ENCODE measurements around the gene FBLN5.
"Not testable (repeated sequence)": the region's sequence is repeated elsewhere in the genome, so short reads cannot be mapped to it uniquely, and the experiment has no call there.

FBLN5 gene

DNA sequence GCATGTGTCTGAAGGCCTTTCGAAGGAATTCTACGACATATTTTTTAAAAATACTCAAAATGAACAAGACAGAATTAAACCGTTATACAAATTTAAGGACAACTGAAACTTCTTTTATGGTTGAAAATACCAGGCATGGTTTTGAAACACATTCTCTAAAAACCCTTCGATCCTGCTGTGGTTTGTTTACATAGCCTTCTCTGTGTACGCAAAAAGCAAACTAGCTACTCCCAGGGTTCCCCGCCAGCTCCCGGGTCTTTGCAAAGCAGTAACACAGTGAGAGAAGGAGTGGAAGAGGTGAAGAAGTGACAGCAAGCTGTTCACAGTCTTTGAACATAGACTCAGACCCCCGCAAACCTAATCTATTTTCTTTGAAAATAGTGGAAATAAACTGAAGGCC, 77.9 kb downstream of the FBLN5 start:
- DNase-seq (ENCODE audit: extremely low read depth in 1 of 2, low read depth in 1 of 2), result no peak

DNA sequence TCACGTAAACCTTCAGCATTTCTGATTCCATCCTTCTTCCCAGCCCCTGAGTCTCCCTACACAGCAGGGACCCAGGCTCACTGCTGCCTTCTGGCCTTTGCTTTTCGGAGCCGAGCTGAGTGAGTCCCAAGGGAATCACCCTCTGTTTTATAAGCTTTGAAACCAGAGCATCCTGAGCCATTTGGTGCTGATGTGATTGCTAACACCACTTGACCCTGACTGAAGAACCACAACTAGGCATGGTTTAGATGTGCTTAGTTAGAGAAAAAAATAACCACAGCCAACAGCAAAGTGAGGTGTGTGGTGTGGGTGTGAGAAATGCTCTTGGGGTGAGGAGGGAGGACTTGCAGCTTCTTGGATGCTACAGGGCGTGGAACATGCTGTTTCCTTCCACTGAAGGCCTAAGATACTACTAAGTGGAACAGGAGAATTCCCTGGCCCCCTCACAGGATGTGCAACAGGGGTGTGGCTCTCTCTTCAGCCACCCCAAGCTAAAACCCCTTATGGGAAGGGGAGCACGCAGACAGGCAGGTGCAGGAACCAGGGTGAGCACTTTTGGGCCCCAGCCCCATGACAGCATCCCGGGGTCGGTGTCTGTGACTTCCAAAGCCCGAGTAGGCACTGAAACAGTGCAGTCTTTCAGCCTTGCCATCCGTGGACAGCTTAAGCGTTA, 80.0 kb downstream of the FBLN5 start, which contains the start of gene TC2N:
TSS of gene TC2N (minus strand) at position 221 of the 673 bp plus-strand sequence. CDS start 53,767 bp downstream, outside the sequence.
- DNase-seq (ENCODE audit: extremely low read depth in 1 of 2, low read depth in 1 of 2), result no peak

DNA sequence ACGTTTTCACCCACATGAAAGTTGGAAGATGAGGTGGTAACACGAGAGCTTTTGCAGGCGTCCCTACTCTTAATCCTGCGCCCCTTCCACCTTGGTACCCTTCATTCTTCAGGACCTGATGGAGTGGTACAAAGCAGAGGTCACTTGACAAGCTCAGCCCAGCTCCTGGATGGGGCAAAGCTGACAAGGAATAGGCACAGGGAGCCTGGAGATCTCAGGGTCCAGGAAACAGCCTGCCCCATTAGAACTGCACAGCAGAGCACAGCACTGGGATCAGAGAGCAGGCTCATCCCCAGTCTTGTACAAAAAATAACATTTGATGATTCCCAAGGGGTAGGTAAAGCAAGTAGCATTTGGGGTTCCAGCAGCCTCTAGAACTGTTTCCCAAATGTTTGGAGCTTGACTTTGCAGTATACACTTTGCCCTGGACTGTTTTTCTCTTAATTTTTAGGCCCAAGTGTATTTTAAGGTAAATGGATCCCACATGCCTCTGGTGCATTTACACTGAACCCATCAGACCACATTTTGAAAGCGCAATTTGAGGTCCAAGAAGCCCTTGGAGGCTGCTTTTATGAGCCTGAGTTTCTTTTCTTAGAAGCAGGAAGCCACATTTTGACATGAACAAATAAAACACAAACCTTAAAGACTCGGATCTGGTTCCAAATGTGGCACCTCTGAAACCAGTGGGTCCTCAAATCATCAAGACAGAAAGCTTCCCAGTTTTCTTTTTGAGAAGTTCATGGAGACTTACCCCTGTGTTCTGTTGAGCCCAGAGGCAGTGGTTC, 80.8 kb downstream of the FBLN5 start:
- DNase-seq (ENCODE audit: extremely low read depth in 1 of 2, low read depth in 1 of 2), result no peak

DNA sequence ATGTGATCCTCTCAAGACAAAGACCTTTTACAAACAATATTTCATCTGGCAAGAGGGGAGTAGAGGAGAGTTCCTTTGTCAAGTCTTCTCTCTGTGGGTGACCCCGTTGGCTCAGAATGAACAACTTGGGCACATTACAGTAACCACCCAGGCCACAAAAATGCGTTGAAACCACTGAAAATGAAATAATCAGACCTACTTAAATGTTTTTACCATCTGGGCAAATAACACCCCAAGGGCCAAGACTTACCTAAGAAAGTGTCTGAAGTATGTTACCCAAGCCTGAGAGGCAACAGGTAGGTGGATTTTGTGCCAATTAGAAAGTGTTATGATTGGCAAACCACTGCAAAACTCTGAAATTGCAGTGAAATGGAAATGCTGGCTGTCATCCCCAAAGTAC, 81.4 kb downstream of the FBLN5 start:
- DNase-seq (ENCODE audit: extremely low read depth in 1 of 2, low read depth in 1 of 2), result no peak

DNA sequence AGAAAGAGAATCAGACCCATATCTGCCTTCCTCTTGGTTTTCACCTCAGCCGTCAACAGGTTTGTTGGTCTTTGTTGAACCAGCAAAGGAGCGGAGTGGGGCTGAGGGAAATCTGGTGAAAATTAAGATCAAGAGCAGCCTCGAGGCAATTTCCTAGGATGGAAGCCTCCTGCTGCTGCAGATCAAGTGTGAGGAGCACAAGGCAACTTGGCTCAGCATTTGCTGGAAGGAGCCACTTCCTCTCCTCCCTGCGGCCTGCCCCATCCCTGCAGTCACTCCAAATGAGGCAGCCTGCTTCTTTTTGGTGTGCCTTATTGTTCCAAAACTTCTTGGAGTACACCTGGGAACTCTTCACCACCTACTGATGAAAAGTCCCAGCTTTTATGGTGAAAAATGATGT, 85.1 kb downstream of the FBLN5 start:
- no peak for DNase-seq (ENCODE audit: extremely low read depth in 1 of 2, low read depth in 1 of 2)

DNA sequence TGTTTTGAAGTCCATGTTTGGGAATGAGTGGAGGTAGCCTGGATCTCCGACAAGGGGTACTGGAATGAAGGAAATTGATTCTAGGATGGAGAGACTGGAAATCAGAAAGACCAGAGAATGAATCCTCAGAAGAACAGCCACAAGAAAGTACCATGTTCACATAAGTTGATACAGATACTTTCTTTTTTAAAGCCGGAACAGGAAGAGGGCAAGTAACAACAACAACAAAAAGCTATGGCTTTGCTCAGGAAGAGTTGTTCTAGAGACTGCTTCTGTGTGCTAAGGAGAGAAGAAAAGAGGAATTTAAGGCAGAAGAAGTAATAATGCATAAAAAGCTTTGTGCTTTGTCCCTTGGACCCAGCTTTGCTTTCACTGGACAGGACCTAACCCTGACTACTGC, 86.4 kb downstream of the FBLN5 start:
- DNase-seq (ENCODE audit: extremely low read depth in 1 of 2, low read depth in 1 of 2), result no peak

DNA sequence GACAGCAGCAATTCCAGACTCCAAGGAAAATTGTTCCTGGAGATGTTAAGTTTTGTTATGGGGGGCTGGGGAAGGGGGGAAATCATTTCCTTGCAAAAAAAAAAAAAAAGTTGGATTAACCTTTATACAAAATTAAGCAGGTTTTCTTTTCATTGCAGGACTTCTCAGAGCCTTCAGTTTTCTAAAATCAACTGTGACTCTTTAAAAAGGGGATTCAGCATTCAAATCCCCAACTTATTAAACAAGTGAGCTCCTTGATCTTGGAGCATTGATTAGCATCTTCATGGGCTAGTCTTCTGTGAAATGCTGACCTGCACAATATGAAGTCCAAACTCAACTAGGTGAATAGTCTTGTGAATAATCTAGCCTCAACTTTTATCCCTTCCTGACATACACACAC, 87.3 kb downstream of the FBLN5 start:
- no peak for DNase-seq (ENCODE audit: extremely low read depth in 1 of 2, low read depth in 1 of 2)

DNA sequence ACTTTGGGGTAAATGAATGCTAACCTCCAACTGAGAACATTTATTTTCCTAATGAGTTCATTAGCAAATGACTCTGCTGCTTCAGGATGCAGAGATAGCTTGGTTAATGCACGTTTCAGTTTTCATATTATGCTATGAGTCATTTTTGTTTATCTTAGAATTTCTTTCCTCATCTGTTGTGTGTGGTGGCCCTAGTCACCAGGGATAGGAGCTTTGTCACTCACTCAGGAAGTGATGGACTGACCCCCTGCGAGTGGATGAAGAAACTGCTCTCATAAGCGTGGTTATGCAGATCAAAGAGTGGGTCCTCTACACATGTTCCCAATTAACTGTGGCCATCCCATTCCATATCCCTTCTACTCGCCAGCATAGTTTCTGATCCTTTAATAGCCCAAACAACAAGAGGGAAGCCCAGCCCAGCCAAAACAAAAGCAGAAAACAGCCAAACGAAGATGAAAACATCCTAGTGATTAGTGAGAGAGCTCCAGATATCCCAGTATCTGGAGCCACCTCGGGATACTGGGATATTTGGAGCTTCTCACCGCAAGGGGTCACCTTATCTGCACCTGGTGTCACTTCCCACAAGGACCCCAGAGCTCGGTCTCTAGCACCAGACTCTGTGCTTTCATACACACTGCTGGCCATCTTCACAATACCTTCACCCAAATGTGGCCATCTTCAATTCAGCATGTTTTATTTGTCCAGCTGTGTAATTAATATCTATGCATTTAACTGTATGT, 88.8 kb downstream of the FBLN5 start:
- no peak for DNase-seq (ENCODE audit: extremely low read depth in 1 of 2, low read depth in 1 of 2)

DNA sequence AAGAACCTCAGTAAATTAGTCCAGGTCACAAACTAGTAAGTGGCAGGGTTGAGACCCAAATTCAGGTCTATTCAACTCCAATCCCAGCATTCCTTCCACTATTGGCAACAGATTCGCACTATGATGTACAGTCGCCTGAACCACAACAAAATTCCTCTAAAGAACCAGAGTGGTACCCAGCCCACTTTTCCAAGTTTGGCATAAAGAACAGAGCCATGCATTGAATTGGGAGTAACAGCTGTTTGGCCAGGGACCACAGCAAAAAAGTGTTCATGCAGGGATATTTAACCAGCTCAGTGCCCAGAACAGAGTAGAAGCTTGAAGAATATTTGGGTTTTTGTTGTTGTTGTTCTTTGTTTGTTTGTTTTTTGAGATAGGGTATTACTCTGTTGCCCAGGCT, 89.9 kb downstream of the FBLN5 start:
- DNase-seq (ENCODE audit: extremely low read depth in 1 of 2, low read depth in 1 of 2), result no peak

DNA sequence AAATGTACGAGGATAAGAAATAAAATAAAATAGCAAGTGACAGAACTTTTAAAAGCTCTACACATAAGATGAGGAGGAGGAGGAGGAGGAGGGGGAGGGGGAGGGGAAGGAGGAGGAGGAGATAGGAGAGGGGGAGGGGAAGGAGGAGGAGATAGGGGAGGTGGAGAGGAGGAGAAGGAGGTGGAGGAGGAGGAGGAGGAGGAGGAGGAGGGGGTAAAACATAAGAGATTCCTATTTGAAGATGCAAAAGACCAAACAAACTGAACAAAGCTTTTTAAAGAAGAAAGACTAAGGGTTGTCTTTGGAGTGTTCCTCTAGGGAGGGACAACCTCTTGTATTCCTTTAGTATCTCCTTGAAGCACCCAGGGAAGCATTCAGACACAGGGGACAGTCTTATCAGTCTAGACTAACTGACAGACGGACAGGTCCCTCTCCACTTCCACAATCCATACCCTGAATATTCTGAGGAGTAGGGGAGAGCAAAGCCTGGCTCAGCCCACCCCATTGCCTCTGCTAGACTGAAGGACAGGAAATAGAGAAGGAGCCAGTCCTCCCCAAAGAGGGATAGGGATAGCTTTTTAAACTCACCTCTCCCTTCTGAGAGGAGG, 93.1 kb downstream of the FBLN5 start:
- DNase-seq (ENCODE audit: extremely low read depth in 1 of 2, low read depth in 1 of 2), result no peak

DNA sequence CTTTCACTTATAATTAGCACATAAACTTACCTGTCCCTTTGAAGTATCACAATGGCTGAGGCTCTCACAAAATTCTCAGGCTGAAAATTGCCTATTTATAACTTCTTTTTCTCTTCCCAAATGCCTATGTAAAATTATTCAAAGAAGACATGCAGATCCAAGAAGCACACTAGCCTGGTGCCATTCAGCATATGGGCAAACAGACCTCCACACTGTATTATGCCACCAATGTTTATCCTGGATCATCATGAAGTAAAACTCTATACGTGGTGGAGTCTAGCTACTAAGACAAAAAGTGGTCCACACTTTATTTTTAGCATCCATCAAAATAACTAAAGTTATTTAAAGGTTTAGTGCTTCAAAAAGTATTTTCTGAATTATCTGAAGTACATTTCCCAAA, 95.9 kb downstream of the FBLN5 start:
- no peak for DNase-seq (ENCODE audit: extremely low read depth in 1 of 2, low read depth in 1 of 2)

DNA sequence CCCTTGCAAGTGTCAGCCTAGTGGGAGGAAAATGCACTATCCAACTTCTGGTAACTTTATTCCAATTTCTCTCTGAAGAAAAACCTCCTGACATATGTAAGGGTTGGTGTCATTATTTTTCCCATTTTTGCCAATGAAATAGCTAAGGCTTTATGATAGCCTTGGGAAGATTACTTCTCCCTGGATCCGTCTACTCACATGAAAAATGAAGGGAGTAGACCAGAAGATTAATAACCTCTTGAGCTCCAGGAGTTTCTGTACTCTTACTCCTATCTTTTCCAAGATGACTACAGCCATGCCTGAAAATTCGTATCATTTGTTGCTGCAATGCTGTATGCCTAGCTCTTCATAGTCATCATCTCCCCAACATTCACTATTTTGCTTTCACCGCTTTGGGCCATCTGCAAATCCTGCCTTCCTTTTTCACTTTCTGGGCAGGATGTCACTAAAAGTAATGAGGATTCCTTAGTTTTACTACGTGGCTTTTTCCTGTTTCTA, 98.9 kb downstream of the FBLN5 start:
- no peak for DNase-seq (ENCODE audit: extremely low read depth in 1 of 2, low read depth in 1 of 2)

DNA sequence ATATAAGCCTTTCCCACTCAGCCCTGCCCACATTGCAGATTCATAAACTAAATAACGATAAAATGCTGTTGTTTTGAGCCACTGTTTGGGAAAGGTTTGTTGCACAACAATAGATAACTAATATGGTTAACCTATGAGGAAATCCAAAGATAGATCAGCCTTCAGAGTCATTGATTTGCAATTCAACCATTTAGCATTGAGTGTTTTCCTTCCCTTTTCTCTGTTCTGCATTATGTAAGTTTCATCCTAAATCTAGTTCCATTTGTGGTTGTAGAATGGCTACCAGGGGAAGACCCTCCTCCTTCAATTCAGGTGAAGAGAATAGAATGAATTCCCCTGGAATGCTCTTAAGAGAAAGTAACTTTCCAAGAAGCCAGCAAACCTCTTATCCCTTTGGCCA, 99.8 kb downstream of the FBLN5 start:
- DNase-seq (ENCODE audit: extremely low read depth in 1 of 2, low read depth in 1 of 2), result no peak

DNA sequence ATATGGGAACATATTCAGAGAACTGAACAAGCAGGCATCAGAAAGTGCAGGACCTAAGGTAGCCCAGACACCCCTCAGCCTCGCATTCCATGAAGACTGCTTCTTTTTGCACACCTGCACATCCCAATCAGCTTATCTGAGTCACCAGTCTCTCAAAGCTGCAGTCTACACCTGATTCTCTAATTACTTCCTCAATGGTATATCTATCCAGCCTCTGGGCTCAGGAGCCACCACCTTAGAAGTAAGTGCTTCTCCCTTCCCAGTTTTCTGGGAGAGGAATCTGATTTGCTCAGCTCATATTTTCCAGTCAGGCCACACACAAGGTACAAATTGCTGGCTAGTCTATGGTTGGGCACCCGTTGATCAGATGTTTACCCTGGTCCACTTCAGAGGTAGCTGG, 101.8 kb downstream of the FBLN5 start:
- DNase-seq (ENCODE audit: extremely low read depth in 1 of 2, low read depth in 1 of 2), result no peak

DNA sequence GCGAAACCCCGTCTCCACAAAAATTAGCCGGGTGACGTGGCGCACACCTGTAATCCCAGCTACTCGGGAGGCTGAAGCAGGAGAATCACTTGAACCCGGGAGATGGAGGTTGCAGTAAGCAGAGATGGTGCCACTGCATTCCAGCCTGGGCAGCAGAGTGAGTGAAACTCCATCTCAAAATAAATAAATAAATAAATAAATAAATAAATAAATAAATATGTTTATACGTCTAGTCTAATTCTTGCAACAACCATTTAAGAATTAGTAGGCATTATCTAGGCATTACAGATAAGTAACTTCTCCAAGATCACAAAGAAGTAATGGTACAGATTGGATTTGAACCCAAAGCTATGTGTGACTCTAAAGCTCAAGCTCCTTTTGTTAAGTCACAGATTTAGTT, 102.4 kb downstream of the FBLN5 start:
- not testable (repeated sequence) for DNase-seq (ENCODE audit: extremely low read depth in 1 of 2, low read depth in 1 of 2)

DNA sequence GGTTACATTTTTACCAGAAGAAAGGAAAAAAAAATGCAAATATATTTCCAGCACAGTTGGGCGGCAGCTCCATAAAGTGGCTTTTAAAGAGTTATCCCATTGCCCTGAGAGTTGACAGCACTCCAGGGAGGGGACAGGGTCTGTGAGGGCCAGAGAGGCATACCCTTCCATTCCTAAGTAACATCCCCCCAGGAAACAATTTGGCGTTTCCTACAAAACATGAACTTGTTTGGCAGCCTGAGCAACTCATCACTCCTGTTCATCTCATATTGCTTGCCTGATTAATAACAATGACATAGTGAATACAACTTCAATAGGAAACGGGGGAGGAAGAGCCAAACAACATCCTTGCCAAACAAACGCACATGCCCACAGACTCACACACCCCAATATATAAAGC, 103.5 kb downstream of the FBLN5 start:
- no peak for DNase-seq (ENCODE audit: extremely low read depth in 1 of 2, low read depth in 1 of 2)

DNA sequence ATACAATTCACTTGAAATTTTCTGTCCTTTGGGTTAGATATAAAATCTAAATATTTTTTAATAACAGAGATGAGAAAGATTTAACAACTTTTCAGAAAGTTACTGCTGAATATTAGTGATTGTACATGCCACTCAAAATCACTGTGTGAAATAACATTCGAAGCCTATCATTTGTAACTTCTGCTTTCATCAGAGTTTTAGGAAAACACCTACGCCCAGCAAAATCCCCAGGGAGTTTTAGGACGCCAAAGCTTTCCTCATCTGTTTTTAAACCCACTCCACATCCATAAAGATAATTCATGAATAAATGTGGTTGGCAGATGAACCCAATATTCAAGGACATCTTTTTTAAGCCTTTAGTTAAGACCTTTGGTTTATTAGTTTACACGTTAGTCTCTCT, 104.1 kb downstream of the FBLN5 start:
- DNase-seq (ENCODE audit: extremely low read depth in 1 of 2, low read depth in 1 of 2), result no peak

DNA sequence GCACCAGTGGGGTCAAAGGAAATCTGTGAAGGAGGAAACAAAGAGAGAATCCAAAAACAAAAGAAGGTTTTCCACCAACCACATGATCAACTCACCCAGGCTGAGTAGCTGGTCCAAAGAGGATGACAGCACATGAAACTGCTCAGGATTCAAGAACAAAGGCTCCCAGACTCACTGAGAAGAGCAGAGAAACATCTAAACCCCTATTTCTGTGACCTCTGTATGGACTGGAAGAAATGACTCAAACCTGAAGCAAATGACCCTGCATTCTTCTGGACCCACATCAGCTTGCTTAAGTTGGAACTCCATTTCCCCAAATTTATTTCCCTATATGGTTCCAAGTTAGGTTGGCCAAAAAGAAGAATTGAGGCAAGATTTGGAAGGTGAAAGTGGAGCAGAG, 106.4 kb downstream of the FBLN5 start:
- DNase-seq (ENCODE audit: extremely low read depth in 1 of 2, low read depth in 1 of 2), result no peak

DNA sequence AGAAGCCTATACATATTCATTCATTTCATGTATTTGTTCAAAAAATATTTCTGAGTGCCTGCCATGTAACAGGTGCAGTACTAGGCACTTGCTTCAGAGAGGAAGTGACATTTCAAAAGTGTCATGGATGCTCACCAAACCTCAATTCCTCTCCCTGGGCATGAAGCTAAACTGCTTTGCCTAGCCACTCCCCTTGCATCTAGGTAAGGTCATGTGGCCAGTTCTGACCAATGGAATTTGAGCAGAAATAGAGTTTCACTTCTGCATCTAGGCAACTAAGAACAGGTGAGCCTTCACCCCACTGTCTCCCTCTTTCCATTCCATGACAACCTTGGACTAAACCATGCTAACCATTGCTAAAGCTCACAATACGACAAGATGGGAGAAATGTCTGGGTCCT, 107.7 kb downstream of the FBLN5 start:
- DNase-seq (ENCODE audit: extremely low read depth in 1 of 2, low read depth in 1 of 2), result no peak

DNA sequence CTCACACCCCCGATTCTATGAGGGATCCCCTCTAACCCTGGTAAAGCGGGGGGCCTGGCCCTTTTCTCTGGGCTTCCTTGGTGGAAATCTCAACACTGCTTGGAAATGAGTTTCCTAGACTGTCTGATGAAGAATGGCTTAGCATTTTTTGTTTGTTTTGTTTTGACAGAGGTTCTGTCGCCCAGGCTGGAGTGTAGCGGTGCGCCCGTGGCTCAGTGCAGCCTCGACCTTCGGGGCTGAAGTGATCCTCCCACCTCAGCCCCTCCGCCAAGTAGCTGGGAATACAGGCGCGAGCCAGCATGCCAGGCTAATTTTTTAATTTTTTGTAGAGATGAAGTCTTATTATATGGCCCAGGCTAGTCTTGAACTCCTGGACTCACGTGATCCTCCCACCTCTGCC, 110.4 kb downstream of the FBLN5 start:
- DNase-seq (ENCODE audit: extremely low read depth in 1 of 2, low read depth in 1 of 2), result no peak
